ENCODE measurements around the gene AKAP13. TPM values are rescaled to one million over a fixed set of nuclear protein-coding genes. Genes with fewer than 3 reads are reported as not detected.
A peak's percentile ranks its signal among the peaks of the same experiment; 100 is the strongest.
"Not testable (repeated sequence)": the region's sequence is repeated elsewhere in the genome, so short reads cannot be mapped to it uniquely, and the experiment has no call there.

AKAP13 gene
- total RNA-seq, 1 donor from 2014 or later, result 184 TPM

- DNase-seq (ENCODE audit: low spot score), result no peak
Observed at GRCh38 chr15:85532689-85533088, 152.3 kb downstream of the AKAP13 start.

DNA sequence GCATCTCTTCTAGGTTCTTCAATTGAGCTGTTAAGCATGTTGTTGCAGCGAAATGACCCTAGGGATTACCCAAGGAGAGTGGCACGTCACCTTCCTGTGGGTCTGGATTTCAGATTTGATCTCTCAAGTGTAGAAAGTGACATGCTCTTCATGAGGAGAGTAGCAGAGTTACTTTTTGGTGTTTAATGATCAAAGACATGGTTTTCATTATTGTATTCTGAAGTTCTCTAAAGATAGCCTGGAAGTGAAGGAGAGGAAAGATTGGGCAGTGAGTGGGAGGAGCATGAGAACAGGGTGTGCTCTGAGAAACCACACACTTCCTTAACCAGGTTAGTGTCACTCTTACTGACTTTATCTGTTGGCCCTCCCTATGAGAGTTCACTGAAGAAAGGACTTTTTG, 153.6 kb downstream of the AKAP13 start:
- DNase-seq (ENCODE audit: low spot score), result no peak

- DNase-seq (ENCODE audit: low spot score), result not testable (repeated sequence)
Observed at GRCh38 chr15:85535533-85536330, 155.3 kb downstream of the AKAP13 start.

DNA sequence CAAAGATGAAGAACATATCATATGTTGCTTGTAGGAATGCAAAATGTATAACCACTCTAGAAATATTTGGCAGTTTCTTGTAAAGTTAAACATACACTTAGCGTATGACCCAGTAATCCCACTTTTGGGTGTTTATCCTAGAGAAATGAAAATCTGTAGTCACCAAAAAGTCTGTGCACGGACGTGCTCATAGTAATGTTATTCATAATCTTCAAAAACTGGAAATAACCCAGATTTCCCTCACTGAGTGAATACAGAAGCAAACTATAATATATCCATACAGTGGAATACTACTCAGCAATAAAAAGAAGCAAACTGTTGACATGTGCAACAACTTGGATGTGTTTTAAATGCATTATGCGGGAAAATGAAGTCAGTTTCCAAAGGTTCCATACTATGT, 155.9 kb downstream of the AKAP13 start:
- DNase-seq (ENCODE audit: low spot score), result no peak

GRCh38 chr15:85539491-85539890, 159.1 kb downstream of the AKAP13 start:
- DNase-seq (ENCODE audit: low spot score), result no peak

DNA sequence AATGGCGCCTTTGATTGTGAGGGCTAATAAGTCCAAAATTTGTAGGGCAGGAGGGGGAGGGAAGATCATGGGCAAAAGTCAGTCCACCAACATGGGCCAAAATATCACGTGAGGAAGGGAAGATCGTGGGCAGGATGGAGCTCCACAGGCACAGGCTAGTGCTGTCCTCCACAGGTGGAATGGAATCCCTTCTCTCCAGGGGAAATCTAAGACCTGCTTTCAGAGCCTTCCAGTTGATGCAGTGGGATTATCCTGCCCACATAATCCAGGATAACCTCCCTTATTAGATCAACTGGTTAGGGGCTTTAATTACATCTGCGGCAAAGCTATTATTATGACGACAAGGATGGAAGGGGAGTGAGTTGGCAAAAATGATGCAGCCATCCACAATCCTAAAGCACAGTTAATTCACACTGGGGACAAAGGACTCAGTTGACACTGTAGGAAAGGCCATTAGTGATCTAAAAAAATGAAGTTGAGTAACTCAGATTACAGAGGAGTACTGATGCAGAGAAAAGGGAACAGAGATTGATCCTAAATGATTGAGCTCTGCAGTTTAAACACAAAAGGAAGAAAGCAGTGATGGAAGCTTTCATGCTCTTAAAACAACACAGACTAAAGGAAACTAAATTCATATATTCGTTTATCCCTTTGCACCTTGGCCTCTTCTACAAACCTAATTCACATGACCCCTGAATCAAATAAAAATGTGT, 159.8 kb downstream of the AKAP13 start:
- DNase-seq (ENCODE audit: low spot score), result no peak

DNA sequence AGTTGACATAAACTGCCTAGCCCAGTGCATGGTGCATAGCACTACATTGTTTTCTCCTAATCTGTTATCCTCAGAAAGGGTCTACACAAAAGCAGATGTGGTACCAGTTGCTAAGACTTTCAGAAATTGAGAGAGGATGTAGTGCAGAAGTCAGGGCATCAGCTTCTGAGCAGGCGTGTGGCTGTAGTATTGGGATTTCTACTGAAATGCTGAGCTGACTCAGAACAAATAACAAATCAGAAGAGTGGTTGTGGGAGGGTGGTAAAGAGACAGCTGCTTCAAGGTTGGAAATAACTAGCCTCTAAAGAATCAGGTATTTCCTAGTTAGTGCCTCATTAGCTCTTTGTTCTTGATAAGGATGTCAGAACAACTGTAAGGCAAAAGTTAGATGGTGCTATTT, 161.3 kb downstream of the AKAP13 start:
- no peak for DNase-seq (ENCODE audit: low spot score)

DNA sequence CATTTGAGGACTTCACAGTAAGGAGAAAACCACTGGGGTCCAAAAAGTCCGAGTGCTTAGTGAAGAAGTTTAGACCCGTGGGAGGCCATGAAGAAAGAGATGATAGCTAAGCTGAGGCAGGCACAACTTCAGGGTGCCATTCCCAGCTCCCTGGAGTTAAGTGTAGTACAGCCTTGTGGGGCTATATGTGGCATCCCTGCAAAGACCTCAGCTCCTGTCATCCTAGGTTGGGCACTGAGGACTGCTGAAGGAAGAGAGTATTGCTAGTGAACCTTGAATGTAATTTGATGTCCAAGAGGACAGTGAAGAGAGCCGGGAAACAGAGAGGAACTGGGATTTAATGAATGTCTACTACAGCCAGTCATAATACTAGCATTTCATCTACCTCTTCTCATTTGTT, 162.1 kb downstream of the AKAP13 start:
- DNase-seq (ENCODE audit: low spot score), result no peak

DNA sequence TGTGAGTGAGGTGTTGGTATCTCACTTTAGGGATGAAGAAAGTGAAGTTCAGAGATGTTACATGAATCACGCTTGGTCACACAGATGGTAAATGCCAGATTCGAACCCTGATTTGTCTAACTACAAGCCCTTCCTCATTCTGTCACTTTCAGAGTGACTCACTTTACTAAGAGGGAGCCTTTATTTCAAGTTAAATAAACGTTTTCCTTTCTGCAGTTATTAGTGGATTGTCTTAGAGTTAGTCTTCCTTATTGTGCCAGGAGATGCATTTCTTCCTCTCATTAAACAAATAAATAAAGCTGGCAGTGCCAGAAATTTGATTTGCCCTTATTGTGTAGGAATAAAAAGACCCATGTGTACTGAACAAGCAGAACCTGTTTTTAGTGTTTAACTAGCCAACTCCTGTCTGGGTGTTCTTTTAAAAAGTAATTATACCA, 162.5 kb downstream of the AKAP13 start:
- no peak for DNase-seq (ENCODE audit: low spot score)

- peak; percentile 81 for DNase-seq (ENCODE audit: low spot score)
Observed at GRCh38 chr15:85543741-85544155, 163.3 kb downstream of the AKAP13 start.

DNA sequence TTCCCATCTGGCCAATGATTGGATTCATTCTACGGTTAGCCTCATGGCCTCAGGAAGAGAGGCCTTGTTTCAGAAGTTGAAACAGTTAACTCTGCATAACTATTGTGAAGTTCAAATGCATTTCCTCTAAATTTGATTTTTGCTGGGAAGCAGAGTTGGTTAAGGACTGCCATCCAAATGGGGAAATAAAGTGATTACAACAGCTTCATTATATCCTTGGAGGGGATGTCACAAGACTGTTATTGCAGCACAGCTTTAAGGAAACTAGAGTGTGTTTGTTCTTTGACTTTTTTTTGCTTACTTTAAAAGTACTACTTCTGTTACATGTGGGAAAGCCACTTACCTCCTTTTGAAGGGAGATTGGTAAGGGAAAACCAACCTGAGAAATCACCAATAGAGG, 164.8 kb downstream of the AKAP13 start:
- no peak for DNase-seq (ENCODE audit: low spot score)

GRCh38 chr15:85545752-85546151, 165.3 kb downstream of the AKAP13 start:
- DNase-seq (ENCODE audit: low spot score), result no peak

DNA sequence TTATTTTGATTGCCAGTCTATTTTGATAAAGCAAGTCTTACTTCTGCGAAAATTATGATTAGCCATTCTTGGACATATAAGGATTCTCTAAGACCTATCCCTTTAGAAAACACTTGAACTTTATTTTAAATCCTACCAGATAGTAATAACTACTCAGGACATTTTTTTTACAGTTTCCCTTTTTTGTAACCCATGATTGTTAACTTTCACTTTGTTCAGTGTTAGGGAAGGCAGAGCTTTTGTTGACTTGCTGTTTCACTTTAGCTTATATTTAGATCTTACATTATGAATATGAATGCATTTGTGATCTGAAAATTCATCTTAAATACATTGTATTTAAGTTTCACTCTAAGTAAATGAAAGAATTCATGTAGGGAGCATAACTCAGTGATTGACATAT, 167.0 kb downstream of the AKAP13 start:
- DNase-seq (ENCODE audit: low spot score), result no peak

DNA sequence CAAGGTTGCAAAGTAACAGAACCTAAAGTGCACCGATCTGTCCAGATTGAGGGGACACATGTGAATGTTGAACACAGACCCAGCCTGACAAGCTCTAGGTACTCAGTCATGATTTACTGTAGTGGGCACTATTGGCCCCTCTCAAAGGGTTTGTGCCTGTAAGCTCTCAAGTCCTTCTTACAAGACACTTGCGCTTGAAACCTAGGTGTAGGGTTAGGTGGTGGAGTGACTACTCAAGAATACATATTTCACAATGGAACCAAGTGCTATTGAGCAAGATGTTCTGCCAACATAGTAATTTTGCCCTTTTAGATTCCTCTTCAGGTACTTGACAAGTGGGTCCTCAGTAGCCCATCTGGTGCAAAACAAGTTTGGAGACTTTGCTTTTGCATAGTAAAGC, 169.9 kb downstream of the AKAP13 start:
- no peak for DNase-seq (ENCODE audit: low spot score)

- no peak for DNase-seq (ENCODE audit: low spot score)
Observed at GRCh38 chr15:85551221-85551832, 170.9 kb downstream of the AKAP13 start.

GRCh38 chr15:85554852-85555521, 174.6 kb downstream of the AKAP13 start:
- DNase-seq (ENCODE audit: low spot score), result no peak

DNA sequence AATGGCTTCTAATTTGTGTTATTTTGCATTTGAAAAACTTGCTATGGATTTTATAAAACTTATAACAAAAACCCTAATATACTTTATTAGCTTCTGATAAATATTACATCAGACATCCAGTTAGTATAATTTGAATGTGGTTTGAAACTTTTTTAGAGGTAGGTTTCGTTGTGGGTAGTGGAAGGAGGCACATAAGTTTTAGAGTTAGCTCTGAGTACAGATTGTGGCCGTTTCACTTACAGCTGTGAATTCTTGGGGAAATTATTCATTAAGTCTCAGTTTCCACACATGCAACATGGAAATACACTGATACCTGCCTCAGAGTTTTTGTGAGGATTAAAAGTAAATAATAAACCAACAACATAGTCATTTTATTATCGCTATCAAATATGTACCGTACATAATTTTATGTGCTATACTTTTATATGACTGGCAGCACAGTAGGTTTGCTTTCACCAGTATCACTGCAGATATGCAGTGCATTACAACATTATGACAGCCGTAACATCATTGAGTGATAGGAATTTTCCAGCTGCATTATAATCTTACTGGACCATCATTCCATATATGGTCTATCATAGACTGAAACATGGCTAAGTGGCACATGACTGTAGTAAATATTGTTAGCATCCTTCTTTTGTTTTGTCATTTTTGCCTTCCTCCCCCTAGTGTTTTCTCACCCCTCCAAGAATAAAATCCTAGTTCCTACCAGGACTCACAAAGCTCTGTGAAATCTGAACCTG, 175.6 kb downstream of the AKAP13 start:
- DNase-seq (ENCODE audit: low spot score), result no peak

DNA sequence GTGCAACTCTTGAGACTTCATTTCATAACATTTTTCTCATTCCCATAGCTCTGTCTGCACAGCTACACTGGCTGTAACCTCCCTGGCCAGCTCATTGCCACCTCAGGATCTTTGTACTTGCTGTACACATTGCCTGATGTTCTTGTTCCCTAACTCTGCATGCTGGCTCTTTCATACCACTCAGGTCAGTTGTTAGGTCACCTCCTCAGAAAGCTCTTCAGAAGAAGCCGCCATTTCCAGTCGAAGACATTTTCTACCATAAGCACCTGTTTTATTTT, 176.2 kb downstream of the AKAP13 start:
- DNase-seq (ENCODE audit: low spot score), result no peak

GRCh38 chr15:85557385-85557784, 177.0 kb downstream of the AKAP13 start:
- DNase-seq (ENCODE audit: low spot score), result no peak

- DNase-seq (ENCODE audit: low spot score), result no peak
Observed at GRCh38 chr15:85558848-85559247, 178.4 kb downstream of the AKAP13 start.

- DNase-seq (ENCODE audit: low spot score), result no peak
Observed at GRCh38 chr15:85559530-85559929, 179.1 kb downstream of the AKAP13 start.

DNA sequence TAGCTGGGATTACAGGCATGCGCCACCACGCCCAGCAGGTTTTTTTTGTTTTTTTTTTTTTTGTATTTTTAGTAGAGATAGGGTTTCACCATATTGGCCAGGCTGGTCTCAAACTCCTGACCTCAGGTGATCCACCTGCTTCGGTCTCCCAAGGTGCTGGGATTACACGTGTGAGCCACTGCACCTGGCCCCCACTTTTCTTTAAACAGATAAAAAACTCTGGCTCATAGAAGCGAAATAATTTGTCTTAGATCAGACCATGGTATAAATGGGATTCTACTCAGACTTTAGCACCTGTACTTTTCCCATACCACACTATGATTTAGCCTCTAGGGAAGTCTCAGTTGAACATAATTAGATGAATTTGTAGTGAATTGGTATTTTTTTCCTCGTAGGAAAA, 182.4 kb downstream of the AKAP13 start:
- DNase-seq (ENCODE audit: low spot score), result no peak
